Femur (tissue), 1 donor: ENCODE results near the gene TSPAN10.

Source experiments
- DNase-seq: peaks from one replicate; pipeline ENCODE4 v3.0.0-alpha.2; 2017

The TSPAN10 gene

GRCh38 chr17:81635431-81635830 is 1.6 kb upstream of the TSPAN10 start:
- DNase-seq: no peak

- DNase-seq: no peak
These were observed 957 bp upstream of the TSPAN10 start for GRCh38 chr17:81635973-81636504.

GRCh38 chr17:81638683-81639082 is 1.7 kb downstream of the TSPAN10 start:
- DNase-seq: no peak

GRCh38 chr17:81640011-81640410 is 3.0 kb downstream of the TSPAN10 start:
- DNase-seq: no peak

- no peak for DNase-seq
These were observed 5.0 kb downstream of the TSPAN10 start for GRCh38 chr17:81641825-81642489.

- DNase-seq: no peak
These were observed 7.5 kb downstream of the TSPAN10 start for GRCh38 chr17:81644496-81644895.

GRCh38 chr17:81644976-81645952 is 8.3 kb downstream of the TSPAN10 start:
- DNase-seq: no peak

- DNase-seq: no peak
These were observed 10.0 kb downstream of the TSPAN10 start for GRCh38 chr17:81646869-81647600.

- DNase-seq: no peak
These were observed 10.6 kb downstream of the TSPAN10 start for GRCh38 chr17:81647640-81648012.

- DNase-seq: no peak
These were observed 11.2 kb downstream of the TSPAN10 start for GRCh38 chr17:81648013-81648706.

- no peak for DNase-seq
These were observed 11.7 kb downstream of the TSPAN10 start for GRCh38 chr17:81648707-81649085.

- DNase-seq: no peak
These were observed 14.0 kb downstream of the TSPAN10 start for GRCh38 chr17:81650951-81651350.

GRCh38 chr17:81651692-81652091 is 14.7 kb downstream of the TSPAN10 start:
- DNase-seq: no peak

GRCh38 chr17:81652906-81653771 is 16.1 kb downstream of the TSPAN10 start:
- DNase-seq: no peak

- DNase-seq: no peak
These were observed 18.6 kb downstream of the TSPAN10 start for GRCh38 chr17:81655378-81656117.

GRCh38 chr17:81656118-81656743 is 19.2 kb downstream of the TSPAN10 start, which contains the start of gene PDE6G:
TSS of gene PDE6G (minus strand) at chr17:81656542. CDS start at chr17:81653305, 3,237 bp downstream.
- DNase-seq: no peak

- no peak for DNase-seq
These were observed 19.8 kb downstream of the TSPAN10 start for GRCh38 chr17:81656835-81657234.

- no peak for DNase-seq
These were observed 22.0 kb downstream of the TSPAN10 start for GRCh38 chr17:81659038-81659437.

- no peak for DNase-seq
These were observed 23.4 kb downstream of the TSPAN10 start for GRCh38 chr17:81660441-81660840.

- DNase-seq: no peak
These were observed 25.0 kb downstream of the TSPAN10 start for GRCh38 chr17:81662002-81662401.
